NCI-H460 (cell line): ENCODE measurements around the gene TMEM235. TPM values are rescaled to one million over a fixed set of nuclear protein-coding genes. Genes with fewer than 3 reads are reported as not detected.
A peak's percentile ranks its signal among the peaks of the same experiment; 100 is the strongest.
"Not testable (repeated sequence)": the region's sequence is repeated elsewhere in the genome, so short reads cannot be mapped to it uniquely, and the experiment has no call there.

Source experiments
- DNase-seq: peaks from one replicate; pipeline ENCODE4 v3.0.0-alpha.2; 2016; ENCODE audit warnings: low read depth; ENCODE audit errors: extremely low read depth
- total RNA-seq: library from RNA; depleted of rRNA; stranded (reverse); fragments of >200 nt; shearing (Covaris generic); gene quantifications from 2 replicates; pipeline ENCODE4 v1.2.3, GENCODE V29; 2014

Gene TMEM235
- total RNA-seq, 1 experiment from 2014 or later = not detected

DNA sequence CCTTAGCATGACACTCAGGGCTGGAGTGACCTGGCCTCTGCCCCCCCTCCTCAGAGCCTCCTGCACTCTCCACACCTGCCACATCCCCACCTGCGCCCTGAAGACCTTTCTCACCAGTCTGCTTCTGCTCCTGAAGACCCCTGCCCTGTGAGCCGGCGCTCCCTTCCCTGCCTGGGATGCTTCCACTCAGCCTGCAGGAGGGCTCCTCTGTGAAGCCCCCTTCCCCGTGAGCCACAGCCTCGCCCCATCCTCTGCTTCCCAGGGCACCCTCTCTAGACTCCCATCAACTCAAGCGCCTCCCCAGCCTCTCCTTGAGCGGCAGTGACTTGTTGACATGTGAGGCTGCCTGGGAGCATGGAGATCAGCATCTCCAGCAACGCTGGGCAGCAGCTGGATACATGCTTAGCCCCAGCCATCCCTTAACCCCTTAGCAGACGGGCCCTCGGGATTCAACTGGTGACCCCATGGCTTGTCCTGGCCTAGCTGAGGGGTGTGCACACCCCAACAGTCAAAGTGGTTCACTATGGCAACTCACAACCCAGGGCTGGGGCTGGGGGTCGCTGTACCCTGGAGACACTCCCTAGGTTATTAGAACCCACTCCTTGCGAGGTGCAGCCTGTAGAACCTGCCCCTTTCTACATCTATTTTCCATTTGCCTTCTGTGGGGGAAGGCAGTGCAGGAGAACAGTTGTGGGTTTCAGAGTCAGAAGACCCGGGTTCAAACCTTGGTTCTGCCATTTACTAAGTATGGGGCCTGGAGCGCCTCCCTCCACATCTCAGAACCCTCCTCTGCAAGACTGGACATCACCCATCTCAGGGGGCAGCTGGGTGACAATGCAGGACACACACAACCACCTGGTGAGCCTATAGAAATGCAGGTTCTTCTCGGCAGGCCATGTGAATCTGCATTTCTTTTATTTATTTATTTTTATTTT, 21.5 kb downstream of the TMEM235 start:
- no peak for DNase-seq

DNA sequence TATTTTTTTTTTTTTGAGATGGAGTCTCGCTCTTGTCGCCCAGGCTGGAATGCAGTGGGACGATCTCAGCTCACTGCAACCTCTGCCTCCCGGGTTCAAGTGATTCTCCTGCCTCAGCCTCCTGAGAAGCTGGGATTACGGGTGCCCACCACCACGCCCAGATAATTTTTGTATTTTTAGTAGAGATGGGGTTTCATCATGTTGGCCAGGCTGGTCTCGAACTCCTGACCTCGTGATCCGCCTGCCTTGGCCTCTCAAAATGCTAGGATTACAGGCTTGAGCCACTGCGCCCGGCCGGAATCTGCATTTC, 22.2 kb downstream of the TMEM235 start:
- DNase-seq = not testable (repeated sequence)

DNA sequence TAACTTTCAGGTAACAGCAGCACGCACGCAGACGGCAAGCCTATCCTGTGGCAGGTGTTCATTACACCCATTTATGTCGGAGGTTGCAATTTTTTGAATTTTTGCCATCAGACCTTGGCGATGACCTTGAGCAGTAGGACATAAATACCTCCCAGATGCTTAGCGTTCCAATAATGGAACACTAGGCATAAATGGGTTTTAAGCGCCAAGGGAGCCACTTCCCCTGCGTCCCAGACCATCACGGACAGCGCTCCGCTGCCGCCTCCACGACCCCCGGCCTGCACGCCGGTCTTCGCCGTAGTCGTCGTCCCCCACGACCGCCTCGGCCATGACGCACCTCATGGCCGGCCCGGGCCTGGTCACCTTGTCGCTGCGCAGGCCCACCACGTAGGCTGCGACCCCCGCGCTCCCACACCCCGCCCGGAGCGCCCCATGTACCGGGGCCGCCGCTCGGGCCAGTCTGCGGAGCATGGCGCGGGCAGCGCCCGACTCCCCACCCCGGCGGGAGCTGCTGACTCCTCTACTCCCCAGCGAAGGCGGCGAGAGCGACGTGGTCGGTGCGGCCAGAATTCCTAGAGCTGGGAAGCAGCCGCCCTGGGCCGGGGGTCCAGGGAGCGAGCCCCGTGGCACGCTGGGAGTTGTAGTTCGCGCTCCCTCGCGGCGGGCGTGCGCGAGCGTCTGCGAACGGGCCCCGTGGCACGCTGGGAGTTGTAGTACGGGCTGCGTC, 22.7 kb downstream of the TMEM235 start:
- peak; percentile 73 for DNase-seq

DNA sequence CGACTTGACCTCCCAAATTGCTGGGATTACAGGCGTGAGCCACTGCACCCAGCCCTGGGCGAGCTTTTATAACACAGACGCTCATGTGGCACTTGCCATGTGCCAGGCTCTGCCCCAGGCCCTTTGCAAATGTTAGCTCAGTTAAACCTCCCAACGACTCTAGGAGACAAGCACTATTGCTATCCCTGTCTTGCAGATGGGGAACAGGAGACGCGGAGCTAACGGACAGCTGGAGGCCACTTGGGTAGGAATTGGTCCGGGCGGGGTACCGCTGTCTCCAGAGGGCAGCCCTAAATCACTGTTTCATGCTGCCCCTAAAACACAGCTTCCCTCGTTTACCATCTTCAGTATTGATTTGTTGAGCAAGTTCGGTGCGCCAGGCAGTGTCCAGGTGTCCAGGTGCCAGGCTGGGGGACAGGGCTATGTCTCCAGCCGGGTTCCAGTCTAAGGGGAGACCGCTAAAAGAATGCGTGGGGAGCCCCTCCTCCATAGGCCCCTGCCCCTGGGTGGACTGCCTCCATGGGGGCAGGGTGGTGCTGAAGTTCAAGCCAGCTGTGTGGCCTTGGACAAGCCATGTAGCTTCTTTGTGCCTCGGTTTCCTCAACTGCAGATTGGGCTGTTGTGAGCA, 23.7 kb downstream of the TMEM235 start:
- DNase-seq = no peak

DNA sequence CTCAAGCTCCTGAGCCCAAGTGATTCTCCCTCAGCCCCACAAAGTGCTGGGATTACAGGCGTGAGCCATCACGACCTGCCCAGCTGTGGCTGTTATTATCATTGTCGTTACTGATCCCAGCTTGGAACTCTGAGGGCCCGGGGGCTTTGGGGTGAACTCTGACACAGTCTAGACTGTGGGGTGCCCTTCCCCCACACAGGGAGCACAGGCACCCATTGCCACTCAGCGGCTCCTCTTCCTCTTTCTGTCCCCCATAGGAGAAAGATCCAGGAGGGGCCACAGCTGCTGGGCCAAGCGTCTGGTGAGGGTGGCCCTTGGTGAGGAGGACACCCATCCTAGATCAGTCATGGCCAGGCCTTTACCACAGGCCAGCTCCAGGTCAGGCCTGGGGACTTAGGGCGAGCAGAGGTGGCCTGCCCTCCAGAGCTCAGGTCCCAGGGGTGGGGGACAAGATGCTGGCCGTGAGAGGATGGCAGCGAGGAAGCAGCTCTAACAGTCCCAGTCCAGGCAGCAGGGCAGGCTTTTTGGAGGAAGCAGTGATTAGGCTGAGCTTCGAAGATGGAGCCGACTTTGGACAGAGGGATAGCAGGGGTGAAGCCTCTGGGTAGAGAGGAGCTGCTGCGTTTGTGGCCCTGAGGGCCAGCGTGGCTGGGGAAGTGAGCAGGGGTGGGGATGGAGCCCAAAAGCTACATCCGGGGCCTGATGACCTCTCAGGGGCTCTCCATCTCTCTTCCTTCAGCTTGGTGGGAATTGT, 24.7 kb downstream of the TMEM235 start:
- DNase-seq = no peak

DNA sequence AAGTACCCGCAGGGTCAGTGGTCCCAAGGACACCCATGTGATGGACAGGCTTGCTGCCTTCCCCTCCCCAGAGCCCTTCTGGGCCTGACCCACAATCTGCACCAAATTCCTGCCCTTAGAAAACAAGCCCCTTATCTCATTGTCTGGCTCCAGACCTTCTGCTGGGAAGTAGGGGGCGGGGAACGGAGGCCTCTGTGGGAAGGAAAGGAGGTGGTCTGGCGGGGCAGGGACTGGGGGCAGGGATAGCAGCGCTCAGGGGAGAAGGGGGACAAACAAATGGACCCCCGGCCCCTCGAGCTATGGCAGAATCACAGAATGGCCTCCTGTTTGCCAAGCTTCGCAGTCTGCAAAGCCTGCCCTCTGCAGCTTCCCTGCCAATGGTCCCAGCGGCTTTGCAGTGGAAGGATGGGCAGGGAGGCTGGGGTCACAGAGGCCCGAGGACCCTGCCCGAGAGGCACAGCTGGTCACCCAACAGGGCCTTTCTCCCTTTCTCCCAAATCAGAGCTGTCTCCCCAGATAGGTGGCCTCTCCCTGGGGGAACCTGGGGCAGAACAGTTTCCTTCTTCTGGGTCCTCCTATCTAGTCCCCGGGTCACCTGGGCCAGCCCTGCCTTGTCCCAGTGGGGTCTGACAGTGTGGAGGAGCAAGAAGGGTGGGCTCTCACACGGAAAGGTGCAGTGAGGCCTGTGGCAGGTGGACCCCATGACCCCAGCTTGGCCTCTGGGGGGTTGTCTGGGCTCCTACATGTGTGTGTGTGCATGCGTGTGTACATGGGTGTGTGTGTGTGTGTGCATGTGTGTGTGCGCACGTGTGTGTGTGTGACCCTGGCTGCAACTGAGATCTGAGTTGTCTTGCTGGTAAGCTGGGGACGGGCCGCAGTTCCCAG, 25.5 kb downstream of the TMEM235 start:
- DNase-seq = no peak

DNA sequence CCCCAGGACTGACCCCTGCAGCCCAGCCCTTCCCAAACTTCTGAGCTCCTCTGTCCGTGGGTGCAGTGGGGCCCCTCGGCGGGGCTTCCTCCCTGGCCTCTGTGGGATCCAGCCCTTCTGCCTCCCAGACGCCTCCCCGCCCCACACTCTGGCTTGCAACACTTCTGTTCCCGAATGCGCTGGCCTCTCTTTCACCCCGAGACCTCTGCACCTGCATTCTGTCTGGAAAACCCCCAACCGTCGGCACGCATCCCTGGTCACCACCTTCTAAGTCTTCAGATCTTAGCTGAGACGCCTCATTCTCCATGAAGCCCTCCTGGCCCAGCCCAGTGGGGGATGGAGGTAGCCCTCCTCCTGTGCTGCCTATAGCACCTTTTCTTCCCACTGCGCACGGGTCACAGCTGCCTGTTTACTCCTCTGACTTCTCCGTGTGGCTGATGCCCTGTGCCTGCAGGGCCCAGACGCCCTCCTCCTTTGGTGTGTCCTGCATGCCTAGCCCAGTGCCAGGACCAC, 26.4 kb downstream of the TMEM235 start:
- DNase-seq = no peak

DNA sequence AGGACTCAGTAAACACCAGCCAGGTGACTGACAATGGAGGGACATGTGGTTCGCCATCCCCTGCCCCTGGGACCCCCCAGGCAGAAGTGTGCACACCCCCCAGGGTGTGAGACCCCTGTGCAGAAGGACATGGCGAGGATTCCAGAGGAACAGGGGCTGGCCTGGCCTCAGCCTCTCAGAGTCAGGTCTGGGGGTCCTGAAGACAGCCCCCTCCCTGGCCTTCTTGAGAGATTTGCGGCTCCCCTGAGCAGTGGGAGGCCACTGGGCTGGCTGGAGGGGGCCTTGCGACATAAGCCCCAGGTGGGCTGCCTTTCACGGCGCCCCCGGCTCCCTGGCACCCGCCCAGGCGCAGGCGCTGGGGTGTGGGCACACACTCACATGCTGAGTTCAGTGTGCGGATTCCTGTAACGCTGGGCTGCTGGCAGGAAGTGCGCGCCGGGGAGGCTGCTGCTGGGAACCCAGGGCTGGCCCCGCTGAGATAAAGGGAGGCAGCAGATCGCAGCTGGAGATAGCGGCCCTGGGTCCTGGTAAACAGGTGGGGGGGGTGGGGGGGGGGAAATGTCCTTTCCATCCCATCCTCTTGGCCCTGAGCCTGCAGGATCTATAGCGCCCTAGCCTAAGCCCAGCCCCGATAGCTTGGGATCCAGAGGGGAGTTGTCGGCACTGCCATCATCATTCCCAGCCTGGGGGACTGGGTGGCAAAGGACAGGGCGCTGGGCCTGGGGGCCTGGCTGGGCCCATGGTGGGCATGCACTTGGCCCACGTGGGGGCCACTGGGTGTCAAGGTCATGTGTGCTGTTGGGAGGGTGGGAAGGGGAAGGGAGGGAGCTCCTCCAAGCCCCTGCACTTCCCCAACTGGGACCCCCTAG, 27.1 kb downstream of the TMEM235 start:
- no peak for DNase-seq

DNA sequence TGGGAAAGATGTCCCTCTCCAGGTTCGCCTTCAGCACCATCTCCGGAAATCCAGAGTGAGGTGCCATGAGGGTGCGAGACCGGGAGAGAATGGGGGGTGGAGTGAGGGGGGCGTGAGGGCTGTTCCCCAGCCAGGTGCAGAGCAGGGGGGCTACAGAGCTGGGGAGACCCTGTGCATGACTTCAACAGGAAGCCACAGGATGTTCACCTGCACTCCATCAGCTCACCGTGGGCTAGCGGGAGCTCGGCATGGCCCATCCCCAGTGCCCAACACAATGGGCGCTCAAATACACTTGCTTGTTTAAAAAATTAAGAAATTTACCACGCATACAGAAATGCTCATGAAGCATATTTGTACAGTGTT, 27.7 kb downstream of the TMEM235 start:
- DNase-seq = no peak

DNA sequence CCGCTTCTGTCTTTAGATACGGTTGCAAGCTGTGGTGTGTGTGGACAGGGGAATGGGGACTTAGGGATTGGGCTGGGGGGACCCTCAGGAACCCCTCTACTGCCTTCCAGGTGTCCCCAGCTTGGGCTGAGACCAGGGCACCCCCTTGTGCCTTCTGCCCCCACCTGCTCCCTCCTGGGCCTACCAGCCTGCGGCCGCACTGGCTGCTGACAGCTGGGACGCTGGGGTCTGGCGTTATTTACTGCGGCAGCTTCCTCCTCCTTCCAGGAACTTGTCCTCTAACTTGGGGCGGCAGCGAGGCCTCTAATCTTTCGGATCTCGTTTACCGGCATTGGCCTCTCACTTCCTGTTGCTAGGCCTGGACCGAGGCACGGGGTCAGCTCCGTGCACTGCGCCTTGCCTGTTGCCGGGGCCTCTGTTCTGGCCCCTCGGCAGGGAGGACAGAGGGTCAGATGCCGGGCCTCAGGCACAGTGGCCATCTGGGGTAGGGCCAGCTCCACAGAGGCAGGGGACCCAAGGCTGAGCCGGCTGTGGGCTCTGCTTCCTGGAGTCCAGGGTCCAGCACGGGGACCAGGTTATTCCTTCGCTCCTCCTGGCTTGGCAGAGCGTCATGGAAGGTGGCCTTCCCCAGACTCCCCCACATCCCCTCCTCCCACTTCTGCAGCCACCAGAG, 31.8 kb downstream of the TMEM235 start:
- no peak for DNase-seq

DNA sequence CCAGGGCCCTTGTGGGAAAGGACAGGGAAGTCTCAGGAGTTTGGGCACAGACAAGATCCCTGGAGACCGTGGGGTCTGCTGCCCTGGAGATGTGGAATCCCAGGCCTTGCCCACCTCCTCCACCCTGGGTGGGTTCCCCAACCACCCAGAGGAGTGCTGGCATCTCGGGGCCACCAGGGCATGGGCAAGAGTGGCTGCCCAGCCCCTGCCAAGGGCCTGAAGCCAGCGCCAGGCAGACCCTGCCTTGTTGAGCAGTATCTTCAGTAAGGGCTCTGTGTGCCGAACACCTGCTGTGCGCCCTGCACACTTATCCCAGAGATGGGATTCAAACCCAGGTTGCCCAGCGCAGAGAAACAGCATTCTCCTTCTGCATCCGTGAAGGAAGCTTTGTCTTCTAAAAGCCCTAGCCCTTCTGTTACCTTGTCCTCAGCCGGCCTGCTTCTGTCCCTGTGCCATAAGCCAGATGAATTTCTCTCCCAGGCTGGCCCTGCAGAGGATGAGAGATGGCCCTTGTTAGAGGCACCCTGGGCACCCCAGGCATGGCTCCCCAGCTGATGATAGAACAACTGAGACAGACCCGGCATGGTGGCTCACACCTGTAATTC, 32.4 kb downstream of the TMEM235 start:
- no peak for DNase-seq

DNA sequence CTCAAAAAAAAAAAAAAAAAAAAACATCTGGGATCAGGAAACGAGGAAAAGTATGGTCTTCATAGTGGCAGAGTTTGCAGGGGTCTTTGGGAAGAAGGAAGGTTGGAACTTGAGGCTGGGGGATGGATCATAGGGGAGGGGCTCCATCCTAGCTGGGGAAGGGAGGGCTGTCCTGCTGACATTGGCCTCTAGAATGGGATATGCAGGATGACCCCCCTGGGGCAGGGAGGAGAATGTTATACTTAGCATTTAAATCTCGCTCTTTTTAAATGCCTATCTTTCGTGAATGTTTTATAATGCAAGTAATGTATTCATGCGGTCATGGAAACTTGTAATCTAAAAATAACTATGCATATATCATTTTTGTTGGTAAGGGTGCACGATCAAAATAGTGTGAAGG, 33.2 kb downstream of the TMEM235 start:
- no peak for DNase-seq

DNA sequence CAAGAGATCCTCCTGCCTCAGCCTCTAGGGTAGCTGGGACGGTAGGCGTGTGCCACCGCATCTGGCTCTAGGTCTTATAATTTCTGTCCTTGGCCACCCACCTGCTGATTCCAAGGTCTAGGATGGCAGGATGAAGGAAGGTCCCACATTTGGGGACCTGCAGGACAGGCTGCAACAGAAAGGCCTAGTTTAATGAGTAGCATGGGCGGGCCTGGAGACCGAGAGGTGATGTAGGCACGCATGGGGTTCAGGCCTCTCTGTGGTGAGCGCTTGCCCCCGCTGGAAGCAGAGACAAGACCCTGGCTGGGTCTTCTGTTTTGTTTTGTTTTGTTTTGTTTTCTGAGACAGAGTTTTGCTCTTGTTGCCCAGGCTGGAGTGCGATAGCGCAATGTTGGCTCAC, 33.7 kb downstream of the TMEM235 start:
- DNase-seq = no peak

DNA sequence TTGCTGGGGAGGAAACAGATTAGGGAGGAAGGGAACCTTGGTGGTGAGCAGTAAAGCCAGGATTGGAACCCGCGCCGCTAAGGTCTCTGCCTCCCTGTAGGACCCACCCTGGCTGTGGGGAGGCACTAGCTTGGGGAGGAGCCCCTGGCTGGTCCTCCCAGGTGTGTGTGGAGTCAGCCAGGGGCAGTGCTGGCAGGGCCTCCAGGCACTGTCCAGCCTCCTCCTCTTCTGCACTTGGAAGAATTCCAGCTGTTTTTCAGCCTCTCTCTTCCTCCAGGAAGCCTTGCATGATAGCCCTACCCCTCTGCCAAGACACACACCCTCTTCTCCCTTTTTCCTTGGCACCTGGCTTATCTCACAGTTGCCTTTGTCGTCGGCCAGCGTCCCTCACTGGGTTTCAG, 34.8 kb downstream of the TMEM235 start:
- DNase-seq = no peak

DNA sequence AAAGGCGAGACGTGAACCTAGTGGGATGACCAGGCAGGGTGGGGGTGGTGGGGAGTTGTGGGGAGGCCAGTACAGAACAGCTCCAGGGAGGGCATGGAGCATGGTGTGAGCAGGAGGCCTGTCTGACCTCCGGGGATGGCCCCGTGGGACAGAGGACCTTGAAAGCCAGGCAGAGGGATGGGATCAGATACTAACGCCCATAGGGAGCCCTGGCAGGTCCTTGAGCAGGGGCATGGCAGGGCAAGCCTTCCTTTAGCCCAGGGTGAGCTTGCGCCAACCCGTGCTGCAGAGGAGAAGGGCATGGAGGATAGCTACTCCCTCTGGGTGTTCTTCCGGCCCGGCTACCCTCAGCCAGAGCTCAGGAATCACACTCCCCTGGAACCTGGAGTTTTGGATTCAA, 35.3 kb downstream of the TMEM235 start:
- no peak for DNase-seq

DNA sequence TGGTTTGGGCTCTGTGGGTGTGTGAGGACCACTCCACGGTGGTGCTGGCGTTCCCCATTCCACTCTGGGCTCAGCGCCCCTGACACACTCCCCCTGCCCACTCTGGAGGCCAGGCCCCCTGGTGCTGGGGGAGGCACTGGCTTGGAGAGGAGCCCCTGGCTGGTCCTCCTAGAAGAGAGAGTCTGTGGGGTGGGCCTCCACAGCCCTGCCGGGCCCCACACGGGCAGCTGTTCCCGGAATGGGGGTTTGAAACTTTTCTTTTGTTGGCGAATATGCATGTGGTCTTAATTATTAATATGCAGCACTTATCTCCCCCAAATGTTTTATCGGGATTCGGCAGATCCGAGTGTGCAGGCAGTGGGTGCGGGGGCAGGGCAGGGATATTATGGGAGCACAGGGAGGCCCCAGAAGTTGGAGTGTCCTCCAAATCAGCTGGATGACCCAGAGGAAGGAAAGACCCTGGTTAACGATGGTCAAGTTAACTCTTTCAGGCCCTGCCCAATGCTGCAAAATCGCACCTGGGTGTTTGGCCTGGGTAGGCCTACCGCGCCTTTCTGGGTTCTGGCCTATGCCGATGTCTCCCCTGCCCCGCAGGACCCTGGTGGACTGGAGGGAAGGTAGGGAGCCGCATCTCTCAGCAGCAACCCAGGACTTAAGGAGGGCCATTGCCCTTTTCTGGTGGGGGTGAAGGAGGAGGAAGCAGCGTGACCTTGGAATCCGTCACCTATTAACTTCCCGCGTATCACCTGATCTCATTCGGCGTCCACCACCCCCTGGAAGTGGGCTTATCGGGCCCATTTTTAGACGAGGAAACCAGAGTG, 36.0 kb downstream of the TMEM235 start:
- no peak for DNase-seq
